HepG2 (cell line): ENCODE results near the gene CRYAB. TPM values are rescaled to one million over a fixed set of nuclear protein-coding genes. Genes with fewer than 3 reads are reported as not detected.
A peak's percentile ranks its signal among the peaks of the same experiment; 100 is the strongest.

Experiments
- HOXD1 ChIP-seq: sonication (generic); formaldehyde crosslinking; IDR thresholded peaks from 2 replicates; pipeline ENCODE4 v1.5.0; 2020; ENCODE audit warnings: missing genetic modification reagents
- KAT2B ChIP-seq: fragments of 150-350 bp; IDR thresholded peaks from 2 replicates; pipeline ENCODE4 v1.6.1; 2014; ENCODE audit warnings: low read depth, low read length, borderline replicate concordance
- MAF1 ChIP-seq: sonication (generic); formaldehyde crosslinking; IDR thresholded peaks from 2 replicates; pipeline ENCODE4 v1.5.0; 2020; ENCODE audit warnings: missing genetic modification reagents, borderline replicate concordance
- MLX ChIP-seq: IDR thresholded peaks from 2 replicates; pipeline ENCODE4 v1.6.1; 2016
- NFE2L1 ChIP-seq: sonication (generic); formaldehyde crosslinking; IDR thresholded peaks from 2 replicates; pipeline ENCODE4 v1.4.0; 2020; ENCODE audit warnings: missing genetic modification reagents, mild to moderate bottlenecking, borderline replicate concordance
- PHF20 ChIP-seq: sonication (generic); formaldehyde crosslinking; IDR thresholded peaks from 2 replicates; pipeline ENCODE4 v1.5.0; 2020; ENCODE audit warnings: mild to moderate bottlenecking, missing genetic modification reagents
- RBM22 ChIP-seq: fragments of 200-400 bp; formaldehyde crosslinking; optimal IDR thresholded peaks from 2 replicates; pipeline ENCODE3; 2017; ENCODE audit warnings: mild to moderate bottlenecking, low read length, moderate library complexity
- SIX1 ChIP-seq: sonication (generic); formaldehyde crosslinking; IDR thresholded peaks from 2 replicates; pipeline ENCODE4 v1.4.0; 2020; ENCODE audit warnings: missing genetic modification reagents, borderline replicate concordance
- SMAD3 ChIP-seq: sonication (generic); formaldehyde crosslinking; IDR thresholded peaks from 2 replicates; pipeline ENCODE4 v1.4.0; 2020; ENCODE audit warnings: missing genetic modification reagents
- THAP11 ChIP-seq: IDR thresholded peaks from 2 replicates; pipeline ENCODE4 v1.6.1; 2016; ENCODE audit warnings: missing biosample characterization, missing genetic modification reagents
- ZMAT3 ChIP-seq: sonication (generic); formaldehyde crosslinking; conservative IDR thresholded peaks from 2 replicates; pipeline ENCODE4 v1.7.0; 2021; ENCODE audit warnings: missing genetic modification reagents
- ZNF205 ChIP-seq: IDR thresholded peaks from 2 replicates; pipeline ENCODE4 v1.6.1; 2018; ENCODE audit warnings: missing biosample characterization, missing genetic modification reagents
- ZNF281 ChIP-seq: sonication (generic); formaldehyde crosslinking; IDR thresholded peaks from 2 replicates; pipeline ENCODE4 v1.4.0; 2020; ENCODE audit warnings: missing genetic modification reagents, borderline replicate concordance
- ZNF318 ChIP-seq: sonication (generic); formaldehyde crosslinking; IDR thresholded peaks from 2 replicates; pipeline ENCODE4 v1.4.0; 2020; ENCODE audit warnings: mild to moderate bottlenecking, missing genetic modification reagents
- ZNF589 ChIP-seq: sonication (generic); formaldehyde crosslinking; conservative IDR thresholded peaks from 2 replicates; pipeline ENCODE4 v1.8.0; 2022; ENCODE audit warnings: mild to moderate bottlenecking, moderate library complexity, missing genetic modification reagents
- ZNF703 ChIP-seq: sonication (generic); formaldehyde crosslinking; IDR thresholded peaks from 2 replicates; pipeline ENCODE4 v1.5.1; 2020; ENCODE audit warnings: missing genetic modification reagents, mild to moderate bottlenecking, moderate library complexity, borderline replicate concordance
- ZSCAN22 ChIP-seq: sonication (generic); formaldehyde crosslinking; IDR thresholded peaks from 2 replicates; pipeline ENCODE4 v1.4.0; 2020; ENCODE audit warnings: mild to moderate bottlenecking, missing genetic modification reagents
- polyA plus RNA-seq, 8 experiments: library from polyadenylated mRNA; depleted of rRNA in 3 of 8; stranded (reverse) in 7 of 8; unstranded in 1 of 8; fragments of >200 nt; fragmentation: Illumina TruSeq in 4 of 8; extraction: Trizol in 4 of 8; gene quantifications; 2 replicates each; pipeline versions ENCODE4 v1.2.1 to v1.2.3, GENCODE V29; 2011 to 2016; ENCODE audit warnings: low read depth in 4 of 8, missing spikeins in 1 of 8, mixed read lengths in 1 of 8; ENCODE audit not compliant: insufficient read depth in 1 of 8
- total RNA-seq, 5 experiments: library from RNA; depleted of rRNA; stranded (reverse); fragments of >200 nt; fragmentation: Illumina TruSeq; extraction: Trizol; gene quantifications; 2 replicates each; pipeline ENCODE4 v1.2.3, GENCODE V29; 2016; ENCODE audit warnings: low read depth in 1 of 5

The CRYAB gene
- total and polyA plus RNA-seq, 2 of the 13 experiments (the other 11 are each of a cell fraction or from before 2014, with no cell fraction given): 0.55 to 1.1 TPM

GRCh38 chr11:111870886-111871692 is 40.5 kb downstream of the CRYAB start, which contains the start of gene ALG9 (continued):
- TF ChIP-seq ZNF281 (CRISPR knock-in tag) (no peak), KAT2B (no peak), ZMAT3 (CRISPR knock-in tag) (no peak), THAP11 (CRISPR knock-in tag) (peak; percentile 82), SMAD3 (CRISPR knock-in tag) (peak; percentile 39; the same call in 1 of the 2 replicates), RBM22 (peak; percentile 15), ZNF703 (CRISPR knock-in tag) (no peak; the same call in 1 of the 2 replicates), HOXD1 (CRISPR knock-in tag) (no peak), NFE2L1 (CRISPR knock-in tag) (no peak), MAF1 (CRISPR knock-in tag) (no peak), ZSCAN22 (no peak), MLX (CRISPR knock-in tag) (no peak), ZNF318 (CRISPR knock-in tag) (0 out of 2 replicates have a peak, but pooled peaks have one; percentile 43), SIX1 (no peak), ZNF205 (CRISPR knock-in tag) (no peak), ZNF589 (CRISPR knock-in tag) (no peak), PHF20 (CRISPR knock-in tag) (peak; percentile 82)
